HG03064 (cell line): Measurements from ENCODE around the gene ALDH7A1.
"Not testable (repeated sequence)": the region's sequence is repeated elsewhere in the genome, so short reads cannot be mapped to it uniquely, and the experiment has no call there.

Experiments
- ATAC-seq: cut with Tn5 transposase; IDR thresholded peaks from one replicate; pipeline ENCODE4 v1.9.1; 2021; ENCODE audit warnings: low read depth; ENCODE audit not compliant: unreplicated experiment

Gene ALDH7A1

GRCh38 chr5:126536874-126537273, 58.1 kb downstream of the ALDH7A1 start:
- no peak for ATAC-seq

- ATAC-seq = no peak
These were observed 59.0 kb downstream of the ALDH7A1 start for GRCh38 chr5:126535856-126536545.

GRCh38 chr5:126534553-126534952, 60.5 kb downstream of the ALDH7A1 start:
- no peak for ATAC-seq

GRCh38 chr5:126531543-126532120, 63.4 kb downstream of the ALDH7A1 start:
- ATAC-seq = no peak

GRCh38 chr5:126527892-126528291, 67.1 kb downstream of the ALDH7A1 start:
- ATAC-seq = no peak

DNA sequence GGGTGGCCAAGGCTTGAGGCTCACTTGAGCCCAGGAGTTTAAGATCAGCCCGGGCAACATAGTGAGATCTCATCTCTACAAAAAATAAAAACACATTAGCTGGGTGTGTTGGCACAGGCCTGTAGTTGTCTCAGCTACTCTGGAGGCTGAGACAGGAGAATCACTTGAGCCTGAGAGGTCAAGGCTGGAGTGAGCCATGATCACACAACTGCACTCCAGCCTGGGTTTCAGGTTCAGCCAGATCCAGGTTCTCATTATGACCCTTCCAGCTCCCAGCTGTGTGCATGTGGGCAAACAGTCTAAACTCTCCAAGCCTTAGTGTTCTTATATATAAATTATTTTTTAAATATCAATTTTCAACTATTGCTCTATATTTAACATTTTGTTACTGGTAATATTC, 67.9 kb downstream of the ALDH7A1 start:
- no peak for ATAC-seq

GRCh38 chr5:126526493-126526892, 68.5 kb downstream of the ALDH7A1 start:
- ATAC-seq = no peak

DNA sequence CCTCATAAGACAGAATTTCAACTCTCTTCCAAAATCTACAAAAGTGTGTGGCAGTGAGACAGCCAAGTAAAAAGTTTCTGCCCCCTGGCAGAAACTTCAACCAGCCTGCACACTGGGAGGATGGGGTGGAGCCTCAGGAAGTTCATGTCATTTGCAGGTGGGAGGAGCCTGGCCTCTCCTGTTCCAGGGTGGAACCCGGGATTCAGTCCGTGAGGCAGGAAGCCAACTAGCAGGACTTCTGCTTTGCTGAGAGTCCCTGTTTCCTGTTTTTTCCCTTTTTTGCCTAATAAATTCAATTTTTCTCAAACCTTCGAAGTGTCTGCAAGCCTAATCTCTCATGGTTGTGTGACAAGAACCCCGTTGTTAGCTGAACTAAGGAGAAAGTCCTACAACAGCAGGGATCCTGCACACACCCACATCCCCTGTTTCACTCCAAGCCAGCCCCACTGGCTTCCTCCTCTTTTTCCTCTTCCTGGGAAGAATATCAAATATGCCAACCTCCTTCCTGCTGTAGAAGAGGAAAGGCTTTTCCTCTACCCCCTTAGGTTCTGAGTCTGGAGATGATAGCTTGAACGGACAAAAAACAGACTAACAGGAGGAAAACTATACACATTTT, 69.3 kb downstream of the ALDH7A1 start:
- no peak for ATAC-seq

- ATAC-seq = no peak
These were observed 71.1 kb downstream of the ALDH7A1 start for GRCh38 chr5:126523818-126524510.

- ATAC-seq = no peak
These were observed 73.9 kb downstream of the ALDH7A1 start for GRCh38 chr5:126521130-126521529.

GRCh38 chr5:126520593-126520953, 74.4 kb downstream of the ALDH7A1 start:
- ATAC-seq = no peak

DNA sequence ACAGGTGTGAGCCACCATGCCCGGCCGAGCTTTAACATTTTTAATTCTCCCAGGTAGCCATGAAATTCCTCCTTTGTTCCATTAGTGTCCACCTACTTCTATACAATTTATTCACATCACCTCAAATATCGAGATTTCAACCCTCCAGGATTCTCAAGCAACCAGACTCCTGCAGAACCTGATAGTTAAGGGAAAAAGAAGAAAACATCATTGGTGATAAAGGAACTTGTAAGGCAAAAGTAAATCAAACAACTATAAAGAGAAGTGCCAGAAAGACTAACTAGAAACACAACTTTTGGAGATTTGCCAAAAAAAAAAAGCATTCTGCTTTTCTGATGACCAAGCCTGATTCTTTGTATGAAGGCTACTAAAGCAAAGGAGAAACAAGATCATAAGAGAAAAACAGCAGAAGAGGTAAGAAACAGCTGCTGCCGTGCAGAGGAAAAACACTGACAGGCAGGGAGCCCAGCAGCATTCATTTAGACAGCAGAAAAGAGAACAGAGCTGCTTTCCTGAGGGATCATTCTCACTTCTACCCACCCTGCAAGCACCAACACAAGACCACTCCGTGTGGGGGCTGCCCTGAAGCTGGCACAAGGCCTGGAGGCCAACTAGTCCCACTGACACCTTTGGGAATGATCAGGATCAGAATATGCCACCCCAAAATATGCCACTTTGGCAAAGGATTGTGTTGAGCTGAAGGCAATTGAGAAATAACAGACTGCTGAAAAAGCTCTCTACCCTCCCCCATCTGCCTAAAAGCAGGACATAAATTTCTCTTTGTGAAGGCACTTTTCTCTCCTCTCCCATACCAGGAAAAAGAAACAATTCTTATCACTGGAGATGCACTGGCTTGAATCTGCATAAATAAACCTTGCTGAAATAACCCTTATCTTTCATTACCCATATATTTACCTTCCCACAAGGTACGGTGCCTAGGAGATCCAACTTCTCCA, 75.1 kb downstream of the ALDH7A1 start:
- no peak for ATAC-seq

- not testable (repeated sequence) for ATAC-seq
These were observed 75.8 kb downstream of the ALDH7A1 start for GRCh38 chr5:126519223-126519622.

DNA sequence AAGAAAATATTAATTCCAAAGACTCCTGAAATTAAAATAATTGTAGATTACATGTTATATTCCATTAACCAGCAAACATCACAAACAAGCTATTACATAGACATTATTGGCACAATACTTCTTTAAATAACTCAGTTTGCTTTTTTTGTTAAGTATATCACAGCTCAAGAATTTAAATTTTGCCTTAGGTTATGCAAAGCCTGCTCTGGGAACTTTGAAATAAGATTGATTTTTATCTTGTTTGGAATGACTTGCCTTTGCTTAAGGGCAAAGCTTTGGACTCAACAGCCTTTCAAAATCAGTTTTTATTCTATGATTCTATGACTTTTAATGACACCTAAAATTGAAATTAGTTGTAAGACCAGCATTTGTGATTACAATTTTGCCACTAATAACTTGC, 78.2 kb downstream of the ALDH7A1 start:
- ATAC-seq = no peak

- no peak for ATAC-seq
These were observed 78.9 kb downstream of the ALDH7A1 start for GRCh38 chr5:126516133-126516532.

DNA sequence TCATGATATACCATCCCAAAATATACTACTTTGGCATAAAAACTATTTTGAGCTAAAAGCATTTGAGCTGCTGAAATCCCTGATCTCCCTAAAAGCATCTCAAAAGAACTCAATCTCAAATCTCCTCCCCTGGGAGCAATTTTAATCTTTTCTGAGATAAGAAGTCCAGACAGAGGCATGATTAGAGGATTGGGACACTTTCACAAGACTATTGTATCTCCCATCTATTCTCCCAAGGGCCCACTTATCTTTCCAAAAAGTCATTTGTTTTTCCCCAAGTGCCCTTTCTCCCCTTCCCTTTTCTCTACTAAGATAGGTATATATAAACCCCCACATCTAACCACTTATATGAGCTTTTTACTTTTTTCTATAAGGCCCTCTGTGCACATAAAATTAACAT, 79.7 kb downstream of the ALDH7A1 start:
- no peak for ATAC-seq

- ATAC-seq = no peak
These were observed 80.4 kb downstream of the ALDH7A1 start for GRCh38 chr5:126514558-126515141.

DNA sequence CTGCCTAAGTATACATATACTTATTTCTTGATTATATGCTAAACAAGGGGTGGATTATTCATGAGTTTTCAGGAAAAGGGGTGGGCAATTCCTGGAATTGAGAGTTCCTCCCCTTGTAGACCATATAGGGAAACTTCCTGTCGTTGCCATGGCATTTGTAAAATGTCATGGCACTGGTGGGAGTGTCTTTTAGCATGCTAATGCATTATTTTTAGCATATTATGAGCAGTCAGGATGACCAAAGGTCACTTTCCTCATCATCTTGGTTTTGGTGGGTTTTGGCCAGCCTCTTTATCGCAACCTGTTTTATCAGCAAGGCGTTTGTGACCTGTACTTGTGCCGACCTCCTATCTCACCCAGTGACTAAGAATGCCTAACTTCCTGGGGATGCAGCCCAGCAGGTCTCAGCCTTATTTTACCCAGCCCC, 80.9 kb downstream of the ALDH7A1 start:
- ATAC-seq = no peak

DNA sequence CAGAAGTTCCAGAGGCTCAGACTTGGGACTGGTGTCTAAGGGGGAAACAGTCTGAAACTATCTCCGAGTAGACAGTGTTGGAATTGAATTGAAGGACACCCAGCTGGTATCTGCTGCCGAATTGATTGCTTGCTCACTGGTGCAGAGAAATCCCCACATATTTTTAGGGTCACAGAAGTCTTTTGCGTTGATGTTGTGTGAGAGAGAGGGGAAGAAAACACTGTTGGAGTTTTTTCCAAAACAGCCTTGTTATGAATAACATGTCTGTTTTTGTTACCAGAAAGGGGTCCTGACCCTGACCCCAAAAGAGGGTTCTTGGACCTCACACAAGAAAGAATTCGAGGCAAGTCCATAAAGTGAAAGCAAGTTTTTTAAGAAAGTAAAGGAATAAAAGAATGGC, 81.3 kb downstream of the ALDH7A1 start:
- no peak for ATAC-seq

- no peak for ATAC-seq
These were observed 81.7 kb downstream of the ALDH7A1 start for GRCh38 chr5:126513302-126513701.
